ENCODE results near the gene LIPK.

DNA sequence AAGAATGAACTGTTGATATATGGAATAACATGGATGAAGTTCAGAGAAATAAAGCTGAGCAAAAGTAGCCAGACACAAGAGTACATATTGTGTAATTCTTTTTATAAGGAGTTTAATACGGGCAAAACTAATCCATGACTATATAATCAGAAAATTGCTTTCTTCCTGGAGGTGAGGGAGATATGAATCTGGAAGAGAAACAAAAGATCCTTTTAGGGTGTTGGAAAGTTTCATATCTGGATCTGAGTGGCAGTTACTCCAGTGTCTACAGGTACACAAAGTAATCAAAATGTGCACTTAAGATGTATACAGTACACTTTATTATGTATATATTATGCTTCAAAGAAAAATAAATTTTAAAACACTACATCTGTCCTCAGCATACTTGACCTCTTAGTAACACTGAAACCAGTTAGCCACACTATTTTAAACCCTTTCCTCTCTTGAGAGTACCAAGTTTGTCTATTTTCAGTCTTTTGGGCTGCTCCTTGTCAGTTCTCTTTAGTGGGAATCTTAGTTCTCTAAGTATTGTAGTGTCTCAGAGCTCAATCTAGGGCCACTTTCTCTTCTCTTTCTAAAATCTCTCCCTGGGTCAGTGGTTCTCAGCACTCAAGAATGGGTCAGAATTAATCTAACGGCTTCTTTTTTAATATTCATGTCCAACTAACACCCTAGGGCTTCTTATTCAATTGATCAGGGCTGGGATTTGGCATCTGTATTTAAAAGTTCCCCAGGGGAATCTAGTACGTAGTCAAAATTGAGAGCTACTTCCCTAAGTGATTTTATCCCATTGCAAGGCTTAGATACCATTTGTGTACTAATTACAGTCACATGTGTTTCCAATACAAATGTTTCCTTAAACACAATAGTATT lies 46.1 kb upstream of the LIPK start:
- no peak for TF ChIP-seq CTCF (IDR thresholded peaks at IDR 0.05; ENCODE audit: low read depth, low read length)
- TF ChIP-seq EZH2phosphoT487 (IDR thresholded peaks at IDR 0.05; ENCODE audit: low read depth) = no peak

Measured in OCI-LY3 (cell line).